ENCODE data around the gene DLST. TPM values are rescaled to one million over a fixed set of nuclear protein-coding genes. Genes with fewer than 3 reads are reported as not detected.
A peak's percentile ranks its signal among the peaks of the same experiment; 100 is the strongest.

DLST gene
- total and polyA plus RNA-seq, 5 donors from 2014 or later, result 8.1 to 122 (median 11.6) TPM

DNA sequence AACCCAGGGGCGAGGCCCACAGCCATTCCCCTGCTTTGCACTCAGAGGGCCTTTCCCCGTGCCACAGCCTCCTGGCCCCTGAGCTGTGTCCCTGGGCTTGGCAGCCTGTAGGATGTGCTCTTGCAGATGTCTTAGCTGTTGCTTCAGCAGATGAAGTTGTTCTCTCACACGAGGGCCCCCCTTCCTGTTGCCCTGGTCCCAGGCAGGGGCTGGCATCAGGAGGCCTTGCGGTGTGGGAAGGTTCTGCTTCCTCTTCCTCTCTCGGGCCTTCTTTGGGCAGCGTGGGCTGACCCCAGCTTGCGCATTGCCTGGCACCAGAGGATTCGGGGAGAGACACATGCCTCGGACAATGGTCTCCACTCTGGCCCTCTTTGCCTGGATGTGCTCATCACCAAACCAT, 18.4 kb upstream of the DLST start:
- ATAC-seq (ENCODE audit: low read depth in 2 of 2) (no peak), DNase-seq (no peak)
- H3K4me1 ChIP-seq (ENCODE audit: control insufficient read depth, insufficient read depth, low read length, poor library complexity, severe bottlenecking), result peaks cover 19% of the 10 kb centered on the region
- no peaks in the 10 kb centered on the region for H3K36me3 ChIP-seq (ENCODE audit: control insufficient read depth, insufficient read depth, low read length)
- H3K9me3 Mint-ChIP-seq, result no peaks in the 10 kb centered on the region
- H3K9me3 ChIP-seq (ENCODE audit: control insufficient read depth in 2 of 2, low read length in 2 of 2), result no peaks in the 10 kb centered on the region
- no peak overlapping the region for H3K27ac ChIP-seq (ENCODE audit: insufficient read depth, low read length, poor library complexity, severe bottlenecking)
- no peak overlapping the region for H3K4me3 ChIP-seq (ENCODE audit: low read depth, low read length)
- H3K27ac Mint-ChIP-seq, result peak overlapping the region in 1 of 3 donors; percentile 47
- no peaks in the 10 kb centered on the region for H3K36me3 Mint-ChIP-seq
- peaks cover 12 to 28% (median 20%) of the 10 kb centered on the region in 4 donors for H3K4me1 Mint-ChIP-seq
- no peaks in the 10 kb centered on the region for H3K27me3 ChIP-seq (ENCODE audit: control insufficient read depth, insufficient read depth, low read length)
- no peaks in the 10 kb centered on the region for H3K27me3 Mint-ChIP-seq
- H3K4me3 Mint-ChIP-seq, result no peak overlapping the region

DNA sequence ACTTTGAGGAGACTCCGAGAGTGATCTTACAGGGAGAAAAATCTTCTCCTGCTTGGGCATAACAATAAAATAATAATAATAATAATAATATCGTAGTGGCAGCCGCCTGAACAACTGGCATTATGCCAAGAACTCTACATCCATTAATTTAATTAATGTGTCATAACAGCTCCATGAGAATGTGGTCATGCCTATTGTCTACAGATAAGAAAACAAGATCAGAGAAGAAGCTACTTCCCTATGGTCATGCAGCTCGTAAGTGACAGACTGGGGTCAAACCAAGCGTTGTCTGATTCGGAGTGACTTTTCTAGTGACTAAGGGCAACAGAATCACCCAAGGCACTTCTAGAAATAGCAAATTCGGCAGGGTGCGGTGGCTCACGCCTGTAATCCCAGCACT, 17.5 kb upstream of the DLST start:
- H3K4me1 Mint-ChIP-seq, result peaks cover 12 to 31% (median 20%) of the 10 kb centered on the region in 4 donors
- Histone ChIP-seq H3K27ac (ENCODE audit: insufficient read depth, low read length, poor library complexity, severe bottlenecking) (no peak overlapping the region), H3K36me3 (ENCODE audit: control insufficient read depth, insufficient read depth, low read length) (no peaks in the 10 kb centered on the region), H3K27me3 (ENCODE audit: control insufficient read depth, insufficient read depth, low read length) (no peaks in the 10 kb centered on the region), H3K9me3 (ENCODE audit: control insufficient read depth in 2 of 2, low read length in 2 of 2) (no peaks in the 10 kb centered on the region), H3K4me3 (ENCODE audit: low read depth, low read length) (no peak overlapping the region), H3K4me1 (ENCODE audit: control insufficient read depth, insufficient read depth, low read length, poor library complexity, severe bottlenecking) (peaks cover 19% of the 10 kb centered on the region)
- no peak for ATAC-seq (ENCODE audit: low read depth in 2 of 2)
- DNase-seq, result no peak
- no peak overlapping the region for H3K4me3 Mint-ChIP-seq
- no peaks in the 10 kb centered on the region for H3K36me3 Mint-ChIP-seq
- H3K9me3 Mint-ChIP-seq, result no peaks in the 10 kb centered on the region
- no peak overlapping the region for H3K27ac Mint-ChIP-seq
- H3K27me3 Mint-ChIP-seq, result no peaks in the 10 kb centered on the region

GRCh38 chr14:74865156-74865555, 16.6 kb upstream of the DLST start:
- Mint-ChIP-seq H3K36me3 (no peaks in the 10 kb centered on the region), H3K27ac (peak overlapping the region in 1 of 3 donors; percentile 72), H3K9me3 (no peaks in the 10 kb centered on the region), H3K4me3 (no peak overlapping the region), H3K27me3 (no peaks in the 10 kb centered on the region), H3K4me1 (peaks cover 12 to 31% (median 20%) of the 10 kb centered on the region in 4 donors)
- Histone ChIP-seq H3K4me1 (ENCODE audit: control insufficient read depth, insufficient read depth, low read length, poor library complexity, severe bottlenecking) (peaks cover 19% of the 10 kb centered on the region), H3K27ac (ENCODE audit: insufficient read depth, low read length, poor library complexity, severe bottlenecking) (no peak overlapping the region), H3K9me3 (ENCODE audit: control insufficient read depth in 2 of 2, low read length in 2 of 2) (no peaks in the 10 kb centered on the region), H3K27me3 (ENCODE audit: control insufficient read depth, insufficient read depth, low read length) (no peaks in the 10 kb centered on the region), H3K4me3 (ENCODE audit: low read depth, low read length) (no peak overlapping the region), H3K36me3 (ENCODE audit: control insufficient read depth, insufficient read depth, low read length) (no peaks in the 10 kb centered on the region)
- DNase-seq (no peak), ATAC-seq (ENCODE audit: low read depth in 2 of 2) (no peak)

DNA sequence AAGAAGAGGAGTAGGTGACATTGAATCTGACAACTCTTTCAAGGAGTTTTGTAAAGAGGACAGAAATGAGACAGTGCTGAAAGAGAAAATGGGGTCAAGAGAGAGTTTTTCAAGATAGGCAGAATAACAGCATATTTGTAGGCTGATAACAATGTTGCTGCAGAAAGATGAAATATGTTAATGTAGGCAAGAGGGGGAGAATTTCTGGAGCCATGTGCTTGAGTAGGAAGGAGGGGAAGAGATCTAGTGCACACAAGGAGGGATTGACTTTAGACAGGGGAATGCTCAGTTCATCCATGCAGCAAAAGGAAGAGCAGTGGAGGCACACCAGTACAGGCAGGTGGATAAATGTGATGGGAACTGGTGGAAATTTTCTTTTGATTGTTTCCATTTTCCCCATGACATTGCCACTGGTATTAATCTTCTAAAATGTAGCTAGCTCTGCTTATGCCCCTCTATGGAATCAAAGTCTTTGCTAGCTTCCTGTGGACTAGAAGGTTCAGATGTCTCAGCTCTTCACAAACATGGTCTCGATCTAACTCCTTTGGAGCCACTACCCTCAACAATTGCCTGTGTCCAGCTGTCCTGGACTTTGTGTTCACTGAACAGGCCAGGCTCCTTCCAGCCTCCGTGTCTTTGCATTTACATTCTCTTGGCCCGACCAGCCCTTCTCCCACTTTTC, 14.9 kb upstream of the DLST start:
- Mint-ChIP-seq H3K36me3 (no peaks in the 10 kb centered on the region), H3K27me3 (no peaks in the 10 kb centered on the region)
- no peak overlapping the region for H3K27ac ChIP-seq (ENCODE audit: insufficient read depth, low read length, poor library complexity, severe bottlenecking)

DNA sequence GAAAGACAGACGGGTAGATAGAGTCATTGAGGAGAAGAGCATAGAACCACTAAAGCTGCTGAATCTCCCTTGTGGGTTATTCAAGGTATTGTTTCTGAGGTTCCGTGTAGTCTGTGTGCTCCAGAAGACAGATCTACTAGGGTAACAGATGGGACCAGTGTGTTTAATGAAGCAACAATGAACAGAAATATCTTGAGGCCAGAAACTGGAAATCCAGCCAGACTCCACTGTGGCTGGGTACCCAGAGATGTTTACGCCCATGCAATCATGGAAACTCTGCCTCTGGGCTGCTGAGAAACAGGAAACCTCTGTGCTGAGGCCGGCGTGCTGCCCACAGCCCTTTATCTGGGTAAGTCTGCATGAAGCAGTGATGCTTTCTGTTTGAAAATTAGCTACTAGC, 14.0 kb upstream of the DLST start:
- no peaks in the 10 kb centered on the region for H3K9me3 Mint-ChIP-seq
- H3K4me1 Mint-ChIP-seq, result peaks cover 12 to 27% (median 18%) of the 10 kb centered on the region in 4 donors
- peaks cover 13% of the 10 kb centered on the region for H3K4me1 ChIP-seq (ENCODE audit: control insufficient read depth, insufficient read depth, low read length, poor library complexity, severe bottlenecking)
- peak overlapping the region; percentile 7 to 37 (median 7) for H3K27ac Mint-ChIP-seq
- H3K27ac ChIP-seq (ENCODE audit: insufficient read depth, low read length, poor library complexity, severe bottlenecking), result no peak overlapping the region
- ATAC-seq (ENCODE audit: low read depth in 2 of 2) (peak; percentile 64 to 73), DNase-seq (peak in 2 of 3 donors; percentile 29 to 62)
- no peaks in the 10 kb centered on the region for H3K9me3 ChIP-seq (ENCODE audit: control insufficient read depth in 2 of 2, low read length in 2 of 2)
- no peaks in the 10 kb centered on the region for H3K27me3 ChIP-seq (ENCODE audit: control insufficient read depth, insufficient read depth, low read length)
- peaks cover 3% of the 10 kb centered on the region for H3K27me3 Mint-ChIP-seq
- no peaks in the 10 kb centered on the region for H3K36me3 Mint-ChIP-seq
- H3K4me3 Mint-ChIP-seq, result peak overlapping the region in 2 of 4 donors; percentile 23 to 64
- no peaks in the 10 kb centered on the region for H3K36me3 ChIP-seq (ENCODE audit: control insufficient read depth, insufficient read depth, low read length)
- peak overlapping the region; percentile 38 for H3K4me3 ChIP-seq (ENCODE audit: low read depth, low read length)

More for the DNA sequence above, 14.9 kb upstream of the DLST start:
- H3K36me3 ChIP-seq (ENCODE audit: control insufficient read depth, insufficient read depth, low read length), result no peaks in the 10 kb centered on the region
- Mint-ChIP-seq H3K4me3 (peak overlapping the region in 2 of 4 donors; percentile 23 to 64), H3K4me1 (peaks cover 12 to 27% (median 18%) of the 10 kb centered on the region in 4 donors), H3K27ac (peak overlapping the region; percentile 7 to 95 (median 37)), H3K9me3 (no peaks in the 10 kb centered on the region)
- DNase-seq, result no peak
- peak; percentile 33 to 35 for ATAC-seq (ENCODE audit: low read depth in 2 of 2)
- no peaks in the 10 kb centered on the region for H3K27me3 ChIP-seq (ENCODE audit: control insufficient read depth, insufficient read depth, low read length)
- no peaks in the 10 kb centered on the region for H3K9me3 ChIP-seq (ENCODE audit: control insufficient read depth in 2 of 2, low read length in 2 of 2)
- peak overlapping the region; percentile 4 for H3K4me3 ChIP-seq (ENCODE audit: low read depth, low read length)
- H3K4me1 ChIP-seq (ENCODE audit: control insufficient read depth, insufficient read depth, low read length, poor library complexity, severe bottlenecking), result peaks cover 13% of the 10 kb centered on the region

DNA sequence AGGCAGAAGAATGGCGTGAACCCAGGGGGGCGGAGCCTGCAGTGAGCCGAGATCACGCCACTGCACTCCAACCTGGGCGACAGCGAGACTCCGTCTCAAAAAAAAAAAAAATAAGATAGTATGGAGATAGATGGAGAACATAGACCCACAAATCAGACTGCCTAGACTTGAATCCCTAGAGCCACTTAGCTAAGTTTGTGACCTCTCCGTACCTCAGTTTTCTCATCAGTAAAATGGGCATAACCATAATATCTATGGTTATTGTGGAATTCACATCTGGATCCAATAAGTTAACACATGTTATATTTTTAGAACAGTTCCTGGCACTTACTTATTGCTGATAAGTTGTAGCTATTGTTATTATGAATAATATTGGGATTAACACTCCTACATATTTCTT, 13.0 kb upstream of the DLST start:
- Histone ChIP-seq H3K4me3 (ENCODE audit: low read depth, low read length) (no peak overlapping the region), H3K27ac (ENCODE audit: insufficient read depth, low read length, poor library complexity, severe bottlenecking) (no peak overlapping the region), H3K27me3 (ENCODE audit: control insufficient read depth, insufficient read depth, low read length) (no peaks in the 10 kb centered on the region), H3K36me3 (ENCODE audit: control insufficient read depth, insufficient read depth, low read length) (no peaks in the 10 kb centered on the region), H3K4me1 (ENCODE audit: control insufficient read depth, insufficient read depth, low read length, poor library complexity, severe bottlenecking) (peaks cover 13% of the 10 kb centered on the region), H3K9me3 (ENCODE audit: control insufficient read depth in 2 of 2, low read length in 2 of 2) (no peaks in the 10 kb centered on the region)
- no peak for ATAC-seq (ENCODE audit: low read depth in 2 of 2)
- no peak for DNase-seq
- no peak overlapping the region for H3K27ac Mint-ChIP-seq
- peaks cover 4% of the 10 kb centered on the region for H3K27me3 Mint-ChIP-seq
- peaks cover 12 to 27% (median 18%) of the 10 kb centered on the region in 4 donors for H3K4me1 Mint-ChIP-seq
- H3K36me3 Mint-ChIP-seq, result no peaks in the 10 kb centered on the region
- no peak overlapping the region for H3K4me3 Mint-ChIP-seq
- H3K9me3 Mint-ChIP-seq, result no peaks in the 10 kb centered on the region

- H3K4me3 ChIP-seq (ENCODE audit: low read depth, low read length), result no peak overlapping the region
- H3K36me3 ChIP-seq (ENCODE audit: control insufficient read depth, insufficient read depth, low read length), result no peaks in the 10 kb centered on the region
- Mint-ChIP-seq H3K4me3 (no peak overlapping the region), H3K36me3 (no peaks in the 10 kb centered on the region), H3K9me3 (no peaks in the 10 kb centered on the region), H3K4me1 (peaks cover 8 to 32% (median 20%) of the 10 kb centered on the region in 4 donors), H3K27ac (no peak overlapping the region), H3K27me3 (peaks cover 4% of the 10 kb centered on the region)
- H3K27me3 ChIP-seq (ENCODE audit: control insufficient read depth, insufficient read depth, low read length), result no peaks in the 10 kb centered on the region
- peaks cover 12% of the 10 kb centered on the region for H3K4me1 ChIP-seq (ENCODE audit: control insufficient read depth, insufficient read depth, low read length, poor library complexity, severe bottlenecking)
- no peaks in the 10 kb centered on the region for H3K9me3 ChIP-seq (ENCODE audit: control insufficient read depth in 2 of 2, low read length in 2 of 2)
- ATAC-seq (ENCODE audit: low read depth in 2 of 2) (no peak), DNase-seq (no peak)
- no peak overlapping the region for H3K27ac ChIP-seq (ENCODE audit: insufficient read depth, low read length, poor library complexity, severe bottlenecking)
Measured at GRCh38 chr14:74871819-74872218, 9.9 kb upstream of the DLST start.

DNA sequence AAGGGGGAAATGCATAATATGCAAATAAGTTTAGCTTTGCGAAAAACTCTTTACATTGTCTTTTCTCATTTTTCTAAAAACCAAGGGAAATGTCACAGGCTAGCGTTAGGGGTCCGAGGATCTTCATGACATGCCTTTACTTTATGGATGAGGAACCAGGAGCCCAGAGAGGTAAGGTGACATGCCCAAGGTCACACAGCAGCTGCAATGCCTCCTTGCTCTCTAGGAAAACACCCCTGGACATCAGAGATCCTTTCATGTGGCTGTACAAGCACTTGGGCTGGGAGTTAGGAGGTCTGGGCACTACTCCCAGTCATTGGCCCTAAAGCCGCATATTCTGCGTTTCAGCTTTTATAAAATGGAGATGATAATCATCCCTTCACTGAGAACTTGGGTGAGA, 6.5 kb upstream of the DLST start:
- no peaks in the 10 kb centered on the region for H3K9me3 ChIP-seq (ENCODE audit: control insufficient read depth in 2 of 2, low read length in 2 of 2)
- Mint-ChIP-seq H3K36me3 (no peaks in the 10 kb centered on the region), H3K27ac (no peak overlapping the region), H3K27me3 (peaks cover 4% of the 10 kb centered on the region), H3K9me3 (no peaks in the 10 kb centered on the region), H3K4me1 (peaks cover 0 to 23% (median 16%) of the 10 kb centered on the region in 4 donors), H3K4me3 (peak overlapping the region in 1 of 4 donors; percentile 21)
- no peak overlapping the region for H3K27ac ChIP-seq (ENCODE audit: insufficient read depth, low read length, poor library complexity, severe bottlenecking)
- ATAC-seq (ENCODE audit: low read depth in 2 of 2) (no peak), DNase-seq (no peak)
- H3K36me3 ChIP-seq (ENCODE audit: control insufficient read depth, insufficient read depth, low read length), result no peaks in the 10 kb centered on the region
- H3K4me3 ChIP-seq (ENCODE audit: low read depth, low read length), result no peak overlapping the region
- no peaks in the 10 kb centered on the region for H3K27me3 ChIP-seq (ENCODE audit: control insufficient read depth, insufficient read depth, low read length)
- no peaks in the 10 kb centered on the region for H3K4me1 ChIP-seq (ENCODE audit: control insufficient read depth, insufficient read depth, low read length, poor library complexity, severe bottlenecking)

All from CD4-positive, CD25-positive, alpha-beta regulatory T cell (primary cell).